ENCODE results near the gene TRAF3IP3. TPM values are rescaled to one million over a fixed set of nuclear protein-coding genes. Genes with fewer than 3 reads are reported as not detected.

TRAF3IP3 gene
- total RNA-seq, 3 donors from 2014 or later, result 4.7 to 7.7 (median 6.4) TPM

DNA sequence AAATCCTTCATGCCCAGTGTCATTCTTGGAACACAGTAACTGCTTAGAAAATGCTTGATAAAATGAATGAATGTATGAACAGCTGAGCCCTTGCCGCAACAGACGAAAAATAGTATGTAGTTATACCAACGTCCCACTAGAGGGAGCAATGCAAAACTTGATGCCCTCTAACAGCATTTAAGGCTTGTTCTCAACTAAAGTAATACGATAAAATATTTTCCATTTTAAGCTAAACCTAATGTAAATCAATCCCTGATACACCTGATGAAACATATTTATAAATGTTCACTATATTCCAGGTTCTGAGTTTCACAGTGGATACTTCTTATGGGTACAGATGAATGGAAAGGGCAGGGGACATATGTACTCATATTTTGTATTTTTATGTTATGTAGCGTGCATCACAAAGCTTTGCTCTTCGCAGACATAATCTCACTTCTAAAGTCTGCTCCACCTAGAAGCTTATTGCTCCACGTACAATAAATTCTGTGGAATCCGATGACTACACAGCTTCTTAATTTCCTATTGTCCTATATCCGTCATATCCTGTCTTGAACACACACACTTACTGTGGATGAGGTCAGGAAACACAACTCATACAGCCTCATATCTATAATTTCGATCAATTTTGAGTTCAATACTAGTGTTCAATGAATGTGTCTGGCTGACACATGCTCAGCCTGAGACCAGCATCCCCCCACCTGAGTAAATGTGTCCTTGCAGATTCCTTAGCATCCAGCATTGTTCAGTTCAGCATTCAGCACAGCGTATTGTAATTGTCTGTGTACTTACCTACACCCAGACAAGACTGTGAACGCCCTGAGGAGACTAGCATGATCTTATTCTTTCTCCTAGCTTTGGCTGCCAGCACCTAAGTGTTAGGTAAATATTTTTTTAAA is 67.5 kb downstream of the TRAF3IP3 start:
- ATAC-seq (peak; percentile 64), DNase-seq (peak in 1 of 3 donors; percentile 24)
- H3K9me3 ChIP-seq, result no peaks in the 10 kb centered on the region
- TF ChIP-seq, protein P1, sequence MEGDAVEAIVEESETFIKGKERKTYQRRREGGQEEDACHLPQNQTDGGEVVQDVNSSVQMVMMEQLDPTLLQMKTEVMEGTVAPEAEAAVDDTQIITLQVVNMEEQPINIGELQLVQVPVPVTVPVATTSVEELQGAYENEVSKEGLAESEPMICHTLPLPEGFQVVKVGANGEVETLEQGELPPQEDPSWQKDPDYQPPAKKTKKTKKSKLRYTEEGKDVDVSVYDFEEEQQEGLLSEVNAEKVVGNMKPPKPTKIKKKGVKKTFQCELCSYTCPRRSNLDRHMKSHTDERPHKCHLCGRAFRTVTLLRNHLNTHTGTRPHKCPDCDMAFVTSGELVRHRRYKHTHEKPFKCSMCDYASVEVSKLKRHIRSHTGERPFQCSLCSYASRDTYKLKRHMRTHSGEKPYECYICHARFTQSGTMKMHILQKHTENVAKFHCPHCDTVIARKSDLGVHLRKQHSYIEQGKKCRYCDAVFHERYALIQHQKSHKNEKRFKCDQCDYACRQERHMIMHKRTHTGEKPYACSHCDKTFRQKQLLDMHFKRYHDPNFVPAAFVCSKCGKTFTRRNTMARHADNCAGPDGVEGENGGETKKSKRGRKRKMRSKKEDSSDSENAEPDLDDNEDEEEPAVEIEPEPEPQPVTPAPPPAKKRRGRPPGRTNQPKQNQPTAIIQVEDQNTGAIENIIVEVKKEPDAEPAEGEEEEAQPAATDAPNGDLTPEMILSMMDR (IDR thresholded peaks at IDR 0.05), result peak; percentile 47
- H3K36me3 ChIP-seq (ENCODE audit: low read depth), result no peaks in the 10 kb centered on the region
- peaks cover 16% of the 10 kb centered on the region for H3K4me1 ChIP-seq (ENCODE audit: low read depth)
- intact Hi-C loops (cut with DNase I, micrococcal nuclease), result no loop called here
- H3K4me3 ChIP-seq, result no peak overlapping the region

DNA sequence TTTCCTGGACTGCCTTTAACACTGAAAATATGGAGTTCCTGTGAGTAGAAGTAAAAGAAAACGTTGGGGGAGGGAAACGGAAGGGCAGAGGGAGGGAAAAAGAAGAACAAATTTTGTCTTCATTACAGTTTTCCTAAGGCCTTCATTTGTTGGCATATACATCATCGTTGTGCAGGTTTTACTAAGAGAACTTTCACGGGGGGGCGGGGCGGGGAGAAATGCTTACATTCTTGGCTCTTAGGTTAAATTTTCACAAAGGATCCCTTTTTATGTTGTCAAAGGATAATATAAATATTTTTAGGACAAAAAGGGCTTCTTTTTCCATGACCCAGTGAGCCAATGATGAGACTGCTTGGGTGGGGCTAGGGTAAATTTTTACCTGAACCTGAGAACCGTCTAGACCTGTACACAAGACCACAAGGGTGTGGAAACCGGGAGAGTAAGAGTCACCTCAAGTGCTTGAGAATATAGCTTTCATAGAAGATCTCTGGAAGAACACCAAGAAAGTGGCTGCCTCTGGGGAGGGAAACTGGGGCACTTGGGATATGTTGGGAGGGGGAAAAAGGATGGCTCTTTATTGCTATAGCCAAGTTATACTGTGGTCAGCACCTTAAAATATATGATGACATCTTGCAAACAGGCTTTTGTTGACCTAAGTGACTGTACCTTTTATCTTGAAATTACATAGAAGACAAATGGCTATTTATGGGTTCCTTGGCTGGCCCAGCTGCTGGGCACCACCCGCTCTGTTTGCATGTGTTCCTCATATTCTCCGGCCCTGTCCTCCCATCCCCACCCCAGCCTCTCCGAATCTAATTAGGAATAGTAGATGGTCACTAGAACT is 70.0 kb downstream of the TRAF3IP3 start:
- Histone ChIP-seq H3K4me3 (no peak overlapping the region), H3K4me1 (ENCODE audit: low read depth) (peaks cover 25% of the 10 kb centered on the region), H3K9me3 (no peaks in the 10 kb centered on the region), H3K36me3 (ENCODE audit: low read depth) (no peaks in the 10 kb centered on the region)
- peak; percentile 54 for ATAC-seq
- intact Hi-C loops (cut with DNase I, micrococcal nuclease), result no loop called here
- peak in 2 of 3 donors; percentile 34 to 47 for DNase-seq
- TF ChIP-seq, protein P1 (IDR thresholded peaks at IDR 0.05), result no peak

DNA sequence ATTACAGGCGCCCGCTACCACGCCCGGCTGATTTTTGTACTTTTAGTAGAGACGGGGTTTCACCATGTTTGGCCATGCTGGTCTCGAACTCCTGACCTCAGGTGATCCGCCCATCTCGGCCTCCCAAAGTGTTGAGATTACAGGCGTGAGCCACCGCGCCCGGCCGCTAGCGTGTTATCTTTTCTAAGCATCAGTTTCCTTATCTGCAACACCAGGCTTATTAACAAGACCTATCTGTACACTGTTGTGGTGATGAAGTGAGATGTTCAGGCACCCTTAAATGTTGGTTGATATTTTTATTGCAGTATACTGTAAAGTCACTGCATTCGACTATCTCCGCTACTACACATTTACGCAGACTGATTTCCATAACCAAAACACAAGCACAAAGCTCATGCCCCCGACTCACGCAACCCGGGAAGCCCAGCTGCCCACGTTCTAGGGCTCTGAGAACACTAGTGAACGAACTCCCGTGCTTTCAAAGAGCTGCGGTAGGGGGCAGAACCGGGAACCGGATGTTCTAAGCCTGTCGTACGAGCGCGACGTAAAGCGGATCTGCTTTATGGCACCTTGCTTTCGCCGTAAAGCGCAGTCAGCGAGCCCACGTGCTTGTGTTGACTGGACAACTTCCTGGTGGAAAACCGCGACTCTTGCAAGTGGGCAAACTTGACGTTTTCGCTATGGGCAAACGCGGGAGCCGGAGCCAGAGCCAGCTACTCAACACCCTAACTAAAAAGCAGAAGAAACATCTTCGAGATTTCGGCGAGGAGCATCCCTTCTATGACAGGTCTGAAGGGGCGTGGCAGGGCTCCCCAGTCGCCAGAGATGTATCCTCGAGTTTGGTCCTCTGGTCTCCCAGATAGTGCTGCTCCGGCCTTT is 71.8 kb downstream of the TRAF3IP3 start, which contains the start of gene UTP25:
TSS of gene UTP25 (plus strand) at position 589 of the 879 bp plus-strand sequence. CDS start at position 681, 92 bp downstream.
- H3K9me3 ChIP-seq, result no peaks in the 10 kb centered on the region
- DNase-seq (peak; percentile 95 to 98 (median 95)), ATAC-seq (peak; percentile 94)
- TF ChIP-seq, protein P1 (IDR thresholded peaks at IDR 0.05), result peak; percentile 83
- H3K4me3 ChIP-seq, result peak within 1 kb of the TSS; percentile 36
- no peaks in the 10 kb centered on the region for H3K36me3 ChIP-seq (ENCODE audit: low read depth)
- intact Hi-C loops (cut with DNase I, micrococcal nuclease), result no loop called here
- H3K4me1 ChIP-seq (ENCODE audit: low read depth), result peaks cover 25% of the 10 kb centered on the region

DNA sequence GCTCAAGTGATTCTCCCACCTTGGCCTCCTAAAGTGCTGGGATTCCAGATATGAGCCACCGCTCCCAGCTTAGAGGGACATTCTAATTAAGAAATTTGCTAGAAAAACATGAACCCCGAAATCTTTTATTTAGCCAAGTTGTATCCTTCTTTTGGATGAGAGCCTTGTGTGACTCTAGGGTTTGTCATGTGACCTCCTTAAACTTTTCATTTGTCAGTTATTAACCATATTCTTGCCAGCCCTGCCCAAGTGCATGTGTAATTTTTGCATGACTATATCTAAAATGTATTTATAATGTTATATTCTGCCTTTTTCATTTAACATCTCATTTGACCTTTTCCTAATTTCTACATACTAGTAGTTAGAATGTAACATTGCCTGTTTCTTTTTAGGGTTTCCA is 73.9 kb downstream of the TRAF3IP3 start:
- intact Hi-C loops (cut with DNase I, micrococcal nuclease), result no loop called here
- TF ChIP-seq, protein P1 (IDR thresholded peaks at IDR 0.05), result no peak

DNA sequence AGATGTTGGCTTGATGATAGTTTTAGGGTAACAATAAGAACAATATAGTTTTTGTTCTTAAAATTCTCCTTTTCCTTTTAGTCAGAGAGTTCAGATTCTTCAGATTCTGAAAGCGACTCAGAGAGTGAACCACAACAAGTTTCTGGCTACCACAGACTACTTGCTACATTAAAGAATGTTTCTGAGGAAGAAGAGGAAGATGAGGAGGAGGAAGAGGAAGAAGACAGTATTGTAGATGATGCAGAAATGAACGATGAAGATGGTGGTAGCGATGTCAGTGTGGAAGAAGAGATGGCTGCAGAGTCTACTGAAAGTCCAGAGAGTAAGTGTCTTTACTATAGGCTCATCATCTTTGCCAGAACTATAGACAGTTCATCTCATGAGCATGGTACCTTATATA is 74.9 kb downstream of the TRAF3IP3 start:
- intact Hi-C loops (cut with DNase I, micrococcal nuclease), result no loop called here
- DNase-seq, result no peak
- TF ChIP-seq, protein P1 (IDR thresholded peaks at IDR 0.05), result no peak
- Histone ChIP-seq H3K4me1 (ENCODE audit: low read depth) (peaks cover 15% of the 10 kb centered on the region), H3K36me3 (ENCODE audit: low read depth) (no peaks in the 10 kb centered on the region), H3K4me3 (no peak overlapping the region), H3K9me3 (no peaks in the 10 kb centered on the region)
- no peak for ATAC-seq

More for the DNA sequence above, 73.9 kb downstream of the TRAF3IP3 start:
- Histone ChIP-seq H3K4me3 (no peak overlapping the region), H3K4me1 (ENCODE audit: low read depth) (peaks cover 15% of the 10 kb centered on the region), H3K36me3 (ENCODE audit: low read depth) (no peaks in the 10 kb centered on the region), H3K9me3 (no peaks in the 10 kb centered on the region)
- ATAC-seq, result no peak
- DNase-seq, result no peak

All from mucosa of descending colon (tissue), 3 donors.